ENCODE results near the gene SMIM35.

Gene SMIM35

GRCh38 chr11:118061586-118062125 lies 25.1 kb downstream of the SMIM35 start:
- H3K27me3 Mint-ChIP-seq (ENCODE audit: low read depth, poor library complexity), result peaks cover 37% of the 10 kb centered on the region
- H3K4me3 Mint-ChIP-seq, result no peak overlapping the region
- H3K4me1 Mint-ChIP-seq, result peaks cover 18% of the 10 kb centered on the region
- no peaks in the 10 kb centered on the region for H3K9me3 Mint-ChIP-seq
- no peaks in the 10 kb centered on the region for H3K36me3 Mint-ChIP-seq (ENCODE audit: low read depth)
- no peak for DNase-seq
- TF ChIP-seq CTCF (IDR thresholded peaks at IDR 0.05), result no peak
- H3K27ac Mint-ChIP-seq, result no peak overlapping the region

- no peaks in the 10 kb centered on the region for H3K9me3 Mint-ChIP-seq
- peaks cover 37% of the 10 kb centered on the region for H3K27me3 Mint-ChIP-seq (ENCODE audit: low read depth, poor library complexity)
- DNase-seq, result no peak
- H3K27ac Mint-ChIP-seq, result no peak overlapping the region
- no peak overlapping the region for H3K4me3 Mint-ChIP-seq
- peaks cover 22% of the 10 kb centered on the region for H3K4me1 Mint-ChIP-seq
- H3K36me3 Mint-ChIP-seq (ENCODE audit: low read depth), result no peaks in the 10 kb centered on the region
- TF ChIP-seq CTCF (IDR thresholded peaks at IDR 0.05), result no peak
These were observed 25.9 kb downstream of the SMIM35 start for GRCh38 chr11:118060869-118061268.

GRCh38 chr11:118060081-118060661 lies 26.6 kb downstream of the SMIM35 start:
- no peak for TF ChIP-seq CTCF (IDR thresholded peaks at IDR 0.05)
- no peaks in the 10 kb centered on the region for H3K9me3 Mint-ChIP-seq

GRCh38 chr11:118059246-118059940 lies 27.4 kb downstream of the SMIM35 start:
- peak overlapping the region; percentile 81 for H3K27ac Mint-ChIP-seq
- no peak for TF ChIP-seq CTCF (IDR thresholded peaks at IDR 0.05)
- H3K9me3 Mint-ChIP-seq, result no peaks in the 10 kb centered on the region
- no peaks in the 10 kb centered on the region for H3K36me3 Mint-ChIP-seq (ENCODE audit: low read depth)
- no peak overlapping the region for H3K4me3 Mint-ChIP-seq
- peaks cover 44% of the 10 kb centered on the region for H3K27me3 Mint-ChIP-seq (ENCODE audit: low read depth, poor library complexity)
- H3K4me1 Mint-ChIP-seq, result peaks cover 22% of the 10 kb centered on the region
- DNase-seq, result no peak

More at GRCh38 chr11:118060081-118060661, 26.6 kb downstream of the SMIM35 start:
- no peaks in the 10 kb centered on the region for H3K36me3 Mint-ChIP-seq (ENCODE audit: low read depth)
- peaks cover 22% of the 10 kb centered on the region for H3K4me1 Mint-ChIP-seq
- H3K4me3 Mint-ChIP-seq, result no peak overlapping the region
- DNase-seq, result no peak
- no peak overlapping the region for H3K27ac Mint-ChIP-seq
- peaks cover 44% of the 10 kb centered on the region for H3K27me3 Mint-ChIP-seq (ENCODE audit: low read depth, poor library complexity)

GRCh38 chr11:118058311-118059245 lies 28.2 kb downstream of the SMIM35 start:
- H3K36me3 Mint-ChIP-seq (ENCODE audit: low read depth), result no peaks in the 10 kb centered on the region
- H3K27me3 Mint-ChIP-seq (ENCODE audit: low read depth, poor library complexity), result peaks cover 40% of the 10 kb centered on the region
- H3K4me1 Mint-ChIP-seq, result peaks cover 22% of the 10 kb centered on the region
- no peaks in the 10 kb centered on the region for H3K9me3 Mint-ChIP-seq
- no peak for TF ChIP-seq CTCF (IDR thresholded peaks at IDR 0.05)
- H3K4me3 Mint-ChIP-seq, result no peak overlapping the region
- H3K27ac Mint-ChIP-seq, result no peak overlapping the region
- DNase-seq, result no peak
